GM19328 (cell line): Measurements from ENCODE around the gene RSPO1.

Experiments used
- ATAC-seq: cut with Tn5 transposase; IDR thresholded peaks from one replicate; pipeline ENCODE4 v1.9.1; 2021; ENCODE audit warnings: mild to moderate bottlenecking, moderate library complexity; ENCODE audit not compliant: unreplicated experiment

RSPO1 gene

GRCh38 chr1:37657620-37658412, 23.1 kb upstream of the RSPO1 start:
- no peak for ATAC-seq

- ATAC-seq, result no peak
These were observed 22.2 kb upstream of the RSPO1 start for GRCh38 chr1:37656881-37657280.

- ATAC-seq, result no peak
These were observed 21.3 kb upstream of the RSPO1 start for GRCh38 chr1:37656026-37656425.

GRCh38 chr1:37655274-37655673, 20.6 kb upstream of the RSPO1 start:
- ATAC-seq, result no peak

GRCh38 chr1:37653906-37654305, 19.2 kb upstream of the RSPO1 start:
- ATAC-seq, result no peak

GRCh38 chr1:37652976-37653375, 18.3 kb upstream of the RSPO1 start:
- ATAC-seq, result no peak

GRCh38 chr1:37651803-37652202, 17.1 kb upstream of the RSPO1 start:
- no peak for ATAC-seq

- no peak for ATAC-seq
These were observed 16.0 kb upstream of the RSPO1 start for GRCh38 chr1:37650721-37651120.

- ATAC-seq, result no peak
These were observed 15.5 kb upstream of the RSPO1 start for GRCh38 chr1:37650173-37650572.

- no peak for ATAC-seq
These were observed 12.6 kb upstream of the RSPO1 start for GRCh38 chr1:37647281-37647680.

GRCh38 chr1:37641059-37641458, 6.4 kb upstream of the RSPO1 start:
- no peak for ATAC-seq

GRCh38 chr1:37636435-37636834, 1.7 kb upstream of the RSPO1 start:
- no peak for ATAC-seq

GRCh38 chr1:37634992-37635902, 555 bp upstream of the RSPO1 start:
- no peak for ATAC-seq

- no peak for ATAC-seq
These were observed 801 bp downstream of the RSPO1 start for GRCh38 chr1:37633938-37634243.

- ATAC-seq, result no peak
These were observed 1.4 kb downstream of the RSPO1 start for GRCh38 chr1:37633040-37633937.

- ATAC-seq, result no peak
These were observed 3.7 kb downstream of the RSPO1 start for GRCh38 chr1:37631036-37631435.

- no peak for ATAC-seq
These were observed 4.2 kb downstream of the RSPO1 start for GRCh38 chr1:37630426-37631028.

- no peak for ATAC-seq
These were observed 4.8 kb downstream of the RSPO1 start for GRCh38 chr1:37629726-37630425.

GRCh38 chr1:37629008-37629407, 5.7 kb downstream of the RSPO1 start:
- no peak for ATAC-seq

GRCh38 chr1:37628026-37628556, 6.6 kb downstream of the RSPO1 start:
- ATAC-seq, result no peak
